Retinal pigment epithelial cell (primary cell): ENCODE results near the gene DOK7.

Source experiments
- DNase-seq: peaks from one replicate; pipeline ENCODE4 v3.0.0-alpha.2; 2010; ENCODE audit warnings: low read depth
- H3K4me3 ChIP-seq: 2 replicates; pipeline ENCODE4 v1.5.1; 2011; ENCODE audit warnings: mild to moderate bottlenecking, low read length, control low read depth, moderate library complexity
- CTCF ChIP-seq: conservative IDR thresholded peaks from 2 replicates; pipeline ENCODE4 v1.5.1; 2011; ENCODE audit warnings: low read depth, low read length, control low read depth, inconsistent platforms

Gene DOK7

GRCh38 chr4:3499710-3500109 lies 36.6 kb downstream of the DOK7 start:
- no peak overlapping the region for H3K4me3 ChIP-seq
- no peak for DNase-seq
- TF ChIP-seq CTCF: no peak

GRCh38 chr4:3500111-3500510 lies 37.0 kb downstream of the DOK7 start:
- no peak overlapping the region for H3K4me3 ChIP-seq
- no peak for DNase-seq
- TF ChIP-seq CTCF: no peak

- H3K4me3 ChIP-seq: no peak overlapping the region
- no peak for DNase-seq
- no peak for TF ChIP-seq CTCF
These were observed 37.6 kb downstream of the DOK7 start for GRCh38 chr4:3500634-3501101.

GRCh38 chr4:3501126-3501824 lies 38.2 kb downstream of the DOK7 start:
- no peak for TF ChIP-seq CTCF
- DNase-seq: no peak
- no peak overlapping the region for H3K4me3 ChIP-seq

- DNase-seq: no peak
- no peak overlapping the region for H3K4me3 ChIP-seq
- no peak for TF ChIP-seq CTCF
These were observed 38.8 kb downstream of the DOK7 start for GRCh38 chr4:3501825-3502425.

- no peak for TF ChIP-seq CTCF
- no peak for DNase-seq
- H3K4me3 ChIP-seq: no peak overlapping the region
These were observed 40.1 kb downstream of the DOK7 start for GRCh38 chr4:3502941-3503936.
